ENCODE results near the gene HRH4. TPM values are rescaled to one million over a fixed set of nuclear protein-coding genes. Genes with fewer than 3 reads are reported as not detected.

The HRH4 gene
- total RNA-seq, result not detected

GRCh38 chr18:24460388-24460787, at the start of gene HRH4:
HRH4 (plus strand) TSS chr18:24460637; CDS start chr18:24460729, 92 bp downstream.

GRCh38 chr18:24426398-24427294, 33.8 kb upstream of the HRH4 start, which contains the start of gene IMPACT:
IMPACT (plus strand) TSS chr18:24426670; CDS start chr18:24426757, 87 bp downstream.

Other genes with a start within 250 kb of the HRH4 start
- 80.8 TPM for gene OSBPL1A, start 62.8 kb upstream of the HRH4 start, total RNA-seq
- gene IMPACT, start 34.0 kb upstream of the HRH4 start, total RNA-seq, result 37.8 TPM